Fibroblast of skin of back (primary cell): ENCODE results near the gene RBBP8NL.

Experiments used
- DNase-seq: peaks from one replicate; pipeline ENCODE4 v3.0.0-alpha.2; 2013

RBBP8NL gene

GRCh38 chr20:62461834-62462233 is 34.5 kb upstream of the RBBP8NL start:
- no peak for DNase-seq

- DNase-seq = no peak
Measured at GRCh38 chr20:62461157-62461556, 33.8 kb upstream of the RBBP8NL start.

- DNase-seq = no peak
Measured at GRCh38 chr20:62460678-62461077, 33.3 kb upstream of the RBBP8NL start.

GRCh38 chr20:62459488-62459887 is 32.1 kb upstream of the RBBP8NL start:
- no peak for DNase-seq

GRCh38 chr20:62458275-62459251 is 31.2 kb upstream of the RBBP8NL start:
- no peak for DNase-seq

GRCh38 chr20:62457831-62458230 is 30.5 kb upstream of the RBBP8NL start:
- no peak for DNase-seq

GRCh38 chr20:62457098-62457497 is 29.8 kb upstream of the RBBP8NL start:
- no peak for DNase-seq

- DNase-seq = no peak
Measured at GRCh38 chr20:62455929-62456328, 28.6 kb upstream of the RBBP8NL start.

GRCh38 chr20:62454904-62455636 is 27.7 kb upstream of the RBBP8NL start:
- no peak for DNase-seq

- no peak for DNase-seq
Measured at GRCh38 chr20:62453186-62453808, 26.0 kb upstream of the RBBP8NL start.

GRCh38 chr20:62452475-62453095 is 25.2 kb upstream of the RBBP8NL start:
- no peak for DNase-seq

GRCh38 chr20:62451970-62452369 is 24.6 kb upstream of the RBBP8NL start:
- DNase-seq = no peak

- DNase-seq = no peak
Measured at GRCh38 chr20:62451156-62451767, 23.9 kb upstream of the RBBP8NL start.

- no peak for DNase-seq
Measured at GRCh38 chr20:62449951-62450691, 22.8 kb upstream of the RBBP8NL start.

GRCh38 chr20:62448788-62449187 is 21.4 kb upstream of the RBBP8NL start:
- DNase-seq = no peak

- DNase-seq = no peak
Measured at GRCh38 chr20:62448038-62448437, 20.7 kb upstream of the RBBP8NL start.

GRCh38 chr20:62446888-62447869 is 19.8 kb upstream of the RBBP8NL start:
- no peak for DNase-seq

GRCh38 chr20:62446481-62446880 is 19.1 kb upstream of the RBBP8NL start:
- DNase-seq = no peak

GRCh38 chr20:62445553-62446340 is 18.4 kb upstream of the RBBP8NL start:
- DNase-seq = no peak
